Neural cell (in vitro differentiated cells): ENCODE data around the gene ADAMTS2. TPM values are rescaled to one million over a fixed set of nuclear protein-coding genes. Genes with fewer than 3 reads are reported as not detected.

Experiments
- H2AFZ ChIP-seq: fragments of 200-600, 300-800 bp; sonication (generic), shearing (Covaris generic); 2 replicates; pipeline ENCODE4 v1.6.0; 2014; ENCODE audit warnings: low read depth, mild to moderate bottlenecking, antibody characterized with exemption, low read length, moderate library complexity
- H3F3A ChIP-seq: fragments of 200-600 bp; shearing (Covaris generic); 2 replicates; pipeline ENCODE4 v1.6.1; 2016; ENCODE audit warnings: mild to moderate bottlenecking, moderate library complexity, mixed read lengths, antibody characterized with exemption, low read length; ENCODE audit not compliant: insufficient read depth, poor library complexity, severe bottlenecking
- H3K27ac ChIP-seq: fragments of 200-600, 300-800 bp; sonication (generic), shearing (Covaris generic); 2 replicates; pipeline ENCODE4 v1.5.1; 2014; ENCODE audit warnings: mild to moderate bottlenecking, low read length, moderate library complexity
- H3K27me3 ChIP-seq: fragments of 300-800, 200-600 bp; sonication (generic), shearing (Covaris generic); 2 replicates; pipeline ENCODE4 v1.6.0; 2014; ENCODE audit warnings: mild to moderate bottlenecking, low read depth, low read length, moderate library complexity; ENCODE audit not compliant: insufficient read depth
- H3K36me3 ChIP-seq: fragments of 300-800, 200-600 bp; sonication (generic), shearing (Covaris generic); 2 replicates; pipeline ENCODE4 v1.5.1; 2014; ENCODE audit warnings: mild to moderate bottlenecking, antibody characterized with exemption, low read length, moderate library complexity; ENCODE audit not compliant: insufficient read depth
- H3K4me2 ChIP-seq: fragments of 300-800, 200-600 bp; sonication (generic), shearing (Covaris generic); 2 replicates; pipeline ENCODE4 v1.6.0; 2014; ENCODE audit warnings: mild to moderate bottlenecking, low read length
- H3K4me3 ChIP-seq: fragments of 300-800, 200-600 bp; sonication (generic), shearing (Covaris generic); 2 replicates; pipeline ENCODE4 v1.5.1; 2014; ENCODE audit warnings: mild to moderate bottlenecking, low read length, moderate library complexity
- H3K79me2 ChIP-seq: fragments of 200-600 bp; shearing (Covaris generic); replicated peaks from 2 replicates; pipeline ENCODE4 v1.6.0; 2014; ENCODE audit warnings: mild to moderate bottlenecking, low read length, moderate library complexity; ENCODE audit not compliant: insufficient read depth
- H3K9ac ChIP-seq: fragments of 300-800, 200-600 bp; sonication (generic), shearing (Covaris generic); 2 replicates; pipeline ENCODE4 v1.6.1; 2016; ENCODE audit warnings: mild to moderate bottlenecking, low read length, mixed read lengths
- H3K9me2 ChIP-seq: fragments of 200-600 bp; shearing (Covaris generic); 2 replicates; pipeline ENCODE4 v1.6.1; 2016; ENCODE audit warnings: mild to moderate bottlenecking, low read length, mixed read lengths; ENCODE audit not compliant: insufficient read depth
- H3K9me3 ChIP-seq: fragments of 200-600, 300-800 bp; sonication (generic), shearing (Covaris generic); 2 replicates; pipeline ENCODE4 v1.6.1; 2016; ENCODE audit warnings: mild to moderate bottlenecking, mixed run types, low read length, moderate library complexity, mixed read lengths
- H4K20me1 ChIP-seq: fragments of 200-600 bp; shearing (Covaris generic); 2 replicates; pipeline ENCODE4 v1.6.1; 2016; ENCODE audit warnings: mild to moderate bottlenecking, mixed run types; ENCODE audit not compliant: insufficient read depth
- CTCF ChIP-seq: fragments of 450-650 bp; IDR thresholded peaks from 2 replicates; pipeline ENCODE4 v1.5.1; 2014; ENCODE audit warnings: antibody characterized with exemption, mild to moderate bottlenecking, moderate library complexity; ENCODE audit not compliant: poor library complexity, severe bottlenecking
- EP300 ChIP-seq: fragments of 450-650 bp; conservative IDR thresholded peaks from 2 replicates; pipeline ENCODE4 v1.6.1; 2014; ENCODE audit warnings: antibody characterized with exemption, mild to moderate bottlenecking, moderate library complexity; ENCODE audit not compliant: poor library complexity, severe bottlenecking
- EZH2 ChIP-seq: fragments of 200-600, 300-800 bp; shearing (Covaris generic), sonication (generic); IDR thresholded peaks from 2 replicates; pipeline ENCODE4 v1.6.1; 2014; ENCODE audit warnings: antibody characterized with exemption, low read length, borderline replicate concordance, mild to moderate bottlenecking; ENCODE audit not compliant: insufficient read depth, poor library complexity, severe bottlenecking
- MXI1 ChIP-seq: fragments of 450-650 bp; conservative IDR thresholded peaks from 2 replicates; pipeline ENCODE4 v1.6.1; 2014; ENCODE audit warnings: antibody characterized with exemption, mild to moderate bottlenecking; ENCODE audit not compliant: poor library complexity, severe bottlenecking
- POLR2AphosphoS5 ChIP-seq: IDR thresholded peaks from 2 replicates; pipeline ENCODE4 v1.6.1; 2012
- RAD21 ChIP-seq: fragments of 450-650 bp; conservative IDR thresholded peaks from 2 replicates; pipeline ENCODE4 v1.6.1; 2014; ENCODE audit warnings: antibody characterized with exemption, mild to moderate bottlenecking, moderate library complexity
- REST ChIP-seq: IDR thresholded peaks from 2 replicates; pipeline ENCODE4 v1.6.1; 2012; ENCODE audit warnings: borderline replicate concordance
- SMC3 ChIP-seq: fragments of 450-650 bp; conservative IDR thresholded peaks from 2 replicates; pipeline ENCODE4 v1.6.1; 2014; ENCODE audit warnings: antibody characterized with exemption, mild to moderate bottlenecking, moderate library complexity; ENCODE audit not compliant: poor library complexity
- TAF1 ChIP-seq: IDR thresholded peaks from 2 replicates; pipeline ENCODE4 v1.6.1; 2012; ENCODE audit warnings: low read depth
- polyA plus RNA-seq: library from polyadenylated mRNA; depleted of rRNA; stranded (reverse); fragments of >200 nt; gene quantifications from 2 replicates; pipeline ENCODE4 v1.2.3, GENCODE V29; 2014

ADAMTS2 gene
- polyA plus RNA-seq, 1 donor from 2014 or later: 0.61 TPM

- Histone ChIP-seq H3K27me3 (no peaks in the 10 kb centered on the region), H4K20me1 (no peaks in the 10 kb centered on the region), H3K27ac (no peak overlapping the region), H3K36me3 (no peaks in the 10 kb centered on the region), H3F3A (no peaks in the 10 kb centered on the region), H3K9me2 (no peaks in the 10 kb centered on the region), H3K79me2 (no peaks in the 10 kb centered on the region), H3K4me2 (no peak overlapping the region), H3K4me3 (no peak overlapping the region), H3K9me3 (no peaks in the 10 kb centered on the region), H3K9ac (no peak overlapping the region), H2AFZ (no peak overlapping the region)
- no peak for TF ChIP-seq TAF1
- no peak for TF ChIP-seq MXI1
- no peak for TF ChIP-seq EZH2
- TF ChIP-seq REST: no peak
- no peak for TF ChIP-seq RAD21
- no peak for TF ChIP-seq CTCF
- TF ChIP-seq EP300: no peak
- no peak for TF ChIP-seq SMC3
- TF ChIP-seq POLR2AphosphoS5: no peak
These were observed 217.3 kb downstream of the ADAMTS2 start for GRCh38 chr5:179128041-179128365.

DNA sequence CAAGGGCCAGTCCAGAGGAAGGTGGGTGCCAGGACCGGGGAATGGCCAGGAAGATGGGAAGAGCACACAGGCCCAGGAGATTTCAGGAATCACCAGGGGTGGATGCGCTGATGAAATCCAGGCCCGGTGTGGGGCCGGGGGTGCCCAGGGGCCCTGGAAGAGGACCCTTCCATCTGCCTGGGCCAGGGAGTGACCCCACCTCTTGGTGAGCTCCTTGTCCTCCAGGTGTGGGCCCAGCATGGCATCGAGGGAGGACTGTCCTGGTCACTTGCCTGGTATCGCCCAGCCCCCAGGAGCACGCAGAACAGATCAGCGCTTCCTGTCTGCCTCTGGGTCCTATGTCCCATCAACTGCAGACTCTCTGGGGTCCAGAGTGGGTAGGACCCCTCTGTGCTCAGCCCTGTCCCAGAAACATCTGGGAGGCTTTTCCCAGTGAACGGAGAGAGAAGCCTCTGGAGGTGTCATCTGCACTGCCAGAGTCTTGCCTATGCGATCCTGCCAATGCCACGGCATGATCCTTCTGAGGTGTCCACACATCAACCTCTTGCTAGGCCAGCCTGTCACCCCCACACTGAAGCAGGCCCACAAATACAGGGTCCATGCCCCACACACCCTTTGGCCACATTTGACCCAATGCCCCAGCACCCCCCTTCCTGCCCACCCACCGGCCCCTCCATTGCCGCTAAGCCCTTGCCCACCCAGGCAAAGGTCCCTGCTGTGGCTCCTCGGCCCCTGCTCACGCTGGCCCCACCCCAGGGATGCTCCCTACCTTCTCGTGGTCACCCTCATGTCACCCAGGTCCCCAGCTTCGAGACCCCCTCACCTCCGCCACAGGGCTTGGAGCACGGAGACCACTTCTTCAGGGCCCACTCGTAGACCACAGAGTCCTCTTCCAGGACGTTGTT lies 217.9 kb downstream of the ADAMTS2 start:
- no peak overlapping the region for H3K9ac ChIP-seq
- H4K20me1 ChIP-seq: no peaks in the 10 kb centered on the region
- H3K9me3 ChIP-seq: no peaks in the 10 kb centered on the region
- TF ChIP-seq RAD21: no peak
- TF ChIP-seq REST: no peak
- no peak for TF ChIP-seq SMC3
- no peak for TF ChIP-seq CTCF
- no peak for TF ChIP-seq EZH2
- no peak for TF ChIP-seq POLR2AphosphoS5
- TF ChIP-seq MXI1: no peak
- no peak for TF ChIP-seq TAF1
- TF ChIP-seq EP300: no peak
- no peak overlapping the region for H3K27ac ChIP-seq
- H2AFZ ChIP-seq: no peak overlapping the region
- H3K4me2 ChIP-seq: no peak overlapping the region
- H3K9me2 ChIP-seq: no peaks in the 10 kb centered on the region
- H3F3A ChIP-seq: no peaks in the 10 kb centered on the region
- H3K79me2 ChIP-seq: no peaks in the 10 kb centered on the region
- H3K36me3 ChIP-seq: no peaks in the 10 kb centered on the region
- no peaks in the 10 kb centered on the region for H3K27me3 ChIP-seq
- no peak overlapping the region for H3K4me3 ChIP-seq
